Putamen (tissue), 1 donor: ENCODE data around the gene HOMER2.
"Not testable (repeated sequence)": the region's sequence is repeated elsewhere in the genome, so short reads cannot be mapped to it uniquely, and the experiment has no call there.

ENCODE experiments used
- DNase-seq: peaks from one replicate; pipeline ENCODE4 v3.0.0-alpha.2; 2016; ENCODE audit warnings: low spot score

Gene HOMER2

GRCh38 chr15:82952158-82953081 is at the start of gene HOMER2:
TSS of gene HOMER2 (minus strand) at chr15:82952720. CDS start at chr15:82952535, 185 bp downstream.
- peak; percentile 8 for DNase-seq

DNA sequence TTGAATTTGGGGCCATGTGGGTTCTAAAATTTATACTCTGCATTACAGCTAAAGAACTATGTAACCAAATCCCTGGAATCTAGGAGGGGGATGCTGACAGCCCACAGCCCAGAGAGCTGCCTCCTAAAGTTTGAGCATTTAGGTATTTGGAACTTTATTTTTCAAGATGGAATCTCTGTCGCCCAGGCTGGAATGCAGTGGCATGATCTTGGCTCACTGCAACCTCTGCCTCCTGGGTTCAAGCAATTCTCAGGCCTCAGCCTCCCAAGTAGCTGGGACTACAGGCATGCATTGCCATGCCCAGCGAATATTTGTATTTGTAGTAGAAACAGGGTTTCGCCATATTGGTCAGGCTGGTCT is 48.1 kb upstream of the HOMER2 start:
- not testable (repeated sequence) for DNase-seq

- DNase-seq, result peak; percentile 31
Measured at GRCh38 chr15:82999905-83000671, 47.6 kb upstream of the HOMER2 start.

- DNase-seq, result no peak
Measured at GRCh38 chr15:82999426-82999825, 46.9 kb upstream of the HOMER2 start.

DNA sequence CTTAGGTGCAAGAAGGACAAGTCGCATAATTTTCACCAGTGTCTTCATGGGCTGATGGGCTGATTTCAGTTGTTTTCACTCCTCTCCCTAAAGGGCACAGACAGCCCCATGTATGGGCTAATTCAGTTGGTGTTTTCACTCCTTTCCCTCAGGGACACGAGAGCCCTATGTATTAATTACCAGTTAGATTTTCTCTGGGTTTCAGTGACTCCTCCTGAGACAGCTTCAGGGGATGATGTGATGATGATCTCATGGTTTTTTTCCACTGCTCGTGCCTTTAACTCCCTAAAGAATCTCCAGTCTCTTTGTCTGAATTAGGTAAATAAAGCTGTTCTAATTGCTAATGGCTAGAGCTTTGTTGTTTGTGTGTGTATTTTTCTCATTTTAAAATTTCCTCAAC is 43.4 kb upstream of the HOMER2 start:
- no peak for DNase-seq

DNA sequence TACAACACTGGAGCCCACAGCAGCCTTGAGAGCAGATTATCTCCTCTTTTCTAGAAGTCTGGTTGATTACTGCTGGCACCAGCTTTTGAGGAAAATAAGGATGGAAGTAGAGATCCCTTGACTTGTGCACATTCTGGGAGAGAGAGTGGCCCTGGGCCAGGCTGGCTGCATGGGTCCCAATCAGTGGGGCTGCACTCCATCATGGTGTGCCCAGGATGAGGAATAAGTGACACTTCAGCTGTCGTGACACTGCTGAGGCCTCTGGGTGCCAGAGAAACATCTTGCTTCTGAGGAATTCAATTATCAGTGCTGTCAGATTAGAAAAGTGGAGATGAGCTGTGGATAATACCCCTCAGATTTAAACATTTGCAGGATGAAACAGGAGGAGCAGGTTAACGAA is 42.6 kb upstream of the HOMER2 start:
- no peak for DNase-seq

GRCh38 chr15:82993144-82993543 is 40.6 kb upstream of the HOMER2 start:
- no peak for DNase-seq

- no peak for DNase-seq
Measured at GRCh38 chr15:82992436-82992998, 40.0 kb upstream of the HOMER2 start.

- no peak for DNase-seq
Measured at GRCh38 chr15:82986442-82986780, 33.9 kb upstream of the HOMER2 start.

DNA sequence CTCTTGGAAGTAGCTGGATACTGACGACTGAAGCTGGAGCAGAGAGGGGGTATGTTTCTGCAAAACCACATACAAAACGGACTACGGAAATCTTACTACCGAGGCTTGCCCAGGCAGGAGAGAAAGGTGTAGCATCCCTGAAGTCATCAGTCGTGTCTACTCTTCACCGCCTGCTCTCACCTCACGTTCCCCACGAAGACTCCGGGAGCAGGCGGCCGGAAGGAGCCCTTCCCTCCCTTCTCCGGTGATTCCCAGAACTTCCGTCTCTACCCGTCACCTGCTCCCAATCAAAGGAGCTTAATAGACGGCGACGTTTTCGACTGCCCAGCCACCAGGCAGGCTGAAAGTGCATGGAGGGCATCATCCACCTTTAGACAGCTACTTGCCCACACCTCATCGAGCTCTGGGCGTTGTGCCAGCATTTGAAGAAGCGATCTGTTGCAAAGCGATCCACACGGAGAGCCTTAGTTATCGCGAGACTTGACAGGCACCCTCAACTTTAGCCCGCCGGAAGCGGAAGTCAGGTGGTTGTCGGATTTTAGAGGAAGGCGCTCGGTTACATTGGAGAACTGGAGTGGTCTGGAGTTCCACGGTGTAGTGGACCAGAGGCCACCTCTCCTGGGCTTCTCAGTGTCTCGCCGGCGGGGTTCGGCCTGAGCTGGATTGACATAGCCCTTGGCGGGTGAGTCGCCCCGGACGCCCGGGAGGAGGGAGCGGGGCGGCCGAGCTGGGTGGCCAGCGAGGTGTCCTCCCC is 33.3 kb upstream of the HOMER2 start, which contains the start of gene RAMAC:
Gene RAMAC (plus strand): TSS at position 523 of the 754 bp plus-strand sequence. CDS start 2,809 bp downstream, outside the sequence.
- DNase-seq, result peak; percentile 94

DNA sequence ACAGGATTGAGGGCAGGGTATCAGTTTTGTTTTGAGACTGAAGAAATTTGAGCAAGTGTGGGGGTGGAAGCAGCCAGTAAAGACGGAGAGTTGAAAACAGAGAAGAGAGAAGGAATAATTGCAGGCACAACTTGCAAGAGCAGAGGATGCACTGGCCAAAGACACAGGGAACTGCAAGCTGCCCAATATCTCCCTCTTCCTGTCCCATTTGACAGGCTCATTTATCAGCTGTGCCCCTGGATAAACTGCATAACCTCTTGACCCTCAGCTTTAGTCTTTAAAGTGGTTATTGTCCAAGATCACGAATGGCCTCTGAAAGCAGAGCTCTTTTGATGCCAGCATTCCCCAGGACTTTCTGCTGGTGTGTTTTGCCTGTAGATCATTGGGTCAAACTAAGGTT is 28.5 kb upstream of the HOMER2 start:
- DNase-seq, result no peak

DNA sequence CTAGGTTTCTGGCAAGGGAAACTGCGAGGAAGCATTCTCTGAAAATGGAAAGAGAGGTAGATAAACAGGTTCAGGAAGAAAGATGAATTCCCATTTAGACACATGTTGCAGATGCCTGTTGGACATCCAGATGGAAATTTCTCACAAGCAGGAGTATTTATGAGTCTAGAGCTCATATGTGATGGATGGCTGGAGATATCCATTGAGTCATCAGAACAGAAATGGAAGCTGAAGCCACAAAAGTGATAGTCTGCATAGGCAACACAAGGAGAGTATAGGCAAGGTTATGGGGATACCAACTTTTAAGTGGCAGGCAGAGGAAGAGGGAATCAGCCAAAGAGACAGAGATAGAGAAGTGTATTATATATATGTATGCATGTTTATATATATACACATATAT is 27.2 kb upstream of the HOMER2 start:
- no peak for DNase-seq

DNA sequence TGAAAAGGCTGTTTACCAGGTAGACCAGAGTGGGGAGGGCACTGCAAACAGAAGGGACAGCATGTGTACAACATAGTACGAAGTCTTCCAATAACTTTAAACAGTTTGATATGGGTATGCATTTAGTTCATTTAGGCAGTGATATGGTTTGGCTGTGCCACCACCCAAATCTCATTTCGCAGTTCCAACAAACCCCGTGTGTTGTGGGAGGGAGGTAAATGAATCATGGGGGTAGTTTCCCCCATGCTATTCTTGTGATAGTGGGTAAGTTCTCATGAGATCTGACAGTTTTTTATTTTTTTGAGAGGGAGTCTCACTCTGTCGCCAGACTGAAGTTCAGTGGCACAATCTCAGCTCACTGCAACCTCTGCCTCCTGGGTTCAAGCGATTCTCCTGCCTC is 25.9 kb upstream of the HOMER2 start:
- DNase-seq, result no peak

DNA sequence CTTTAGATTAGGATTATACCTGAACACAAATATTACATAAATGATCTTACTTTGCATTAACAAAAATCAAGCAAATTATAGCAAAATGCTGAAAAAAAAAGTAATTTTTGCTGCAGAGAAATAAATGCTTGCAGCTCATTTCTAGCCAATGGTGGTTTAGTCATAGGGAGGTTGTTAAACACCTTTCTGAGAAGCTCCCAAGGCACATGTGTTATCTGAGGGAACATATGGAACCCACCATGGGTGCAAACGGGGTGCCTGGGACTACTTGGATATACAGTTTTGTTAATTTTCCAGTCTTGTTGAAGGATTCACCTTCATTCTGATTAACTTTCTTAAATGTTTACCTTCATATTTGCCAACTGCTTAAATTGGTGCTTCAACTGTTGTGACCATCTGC is 24.6 kb upstream of the HOMER2 start:
- no peak for DNase-seq

GRCh38 chr15:82972990-82973389 is 20.5 kb upstream of the HOMER2 start:
- DNase-seq, result no peak

GRCh38 chr15:82971218-82971984 is 18.9 kb upstream of the HOMER2 start:
- DNase-seq, result no peak

- no peak for DNase-seq
Measured at GRCh38 chr15:82970696-82971095, 18.2 kb upstream of the HOMER2 start.

- DNase-seq, result no peak
Measured at GRCh38 chr15:82970078-82970686, 17.7 kb upstream of the HOMER2 start.

DNA sequence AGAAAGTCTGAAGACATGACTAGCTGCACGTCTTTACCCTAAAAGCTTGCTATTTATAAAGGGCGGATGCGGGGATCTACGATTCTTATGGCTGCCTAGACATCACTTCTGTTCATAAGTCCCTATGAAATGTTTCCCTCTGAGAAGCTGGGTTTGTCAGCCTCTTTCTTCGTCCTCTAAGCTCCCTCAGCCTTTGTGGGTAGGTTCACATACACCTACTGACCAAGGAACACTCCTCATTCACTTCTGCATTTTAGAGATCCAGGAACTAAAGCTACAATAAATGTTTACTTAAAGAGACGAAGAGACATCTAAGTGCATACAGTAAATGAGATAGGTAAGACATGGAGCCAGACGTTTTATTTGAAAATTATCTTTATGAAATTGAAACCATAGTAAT is 16.8 kb upstream of the HOMER2 start:
- DNase-seq, result no peak

- no peak for DNase-seq
Measured at GRCh38 chr15:82968066-82968465, 15.5 kb upstream of the HOMER2 start.

- DNase-seq, result no peak
Measured at GRCh38 chr15:82966671-82967071, 14.2 kb upstream of the HOMER2 start.
